Muscle of leg (tissue), 11 donors: ENCODE data around the gene HSD17B11. TPM values are rescaled to one million over a fixed set of nuclear protein-coding genes. Genes with fewer than 3 reads are reported as not detected.
"Not testable (repeated sequence)": the region's sequence is repeated elsewhere in the genome, so short reads cannot be mapped to it uniquely, and the experiment has no call there.

Experiments
- DNase-seq: peaks from one replicate; pipeline ENCODE4 v3.0.0; 2013
- H3K27ac ChIP-seq: one replicate; pipeline ENCODE4 v1.5.1; 2013; ENCODE audit warnings: mild to moderate bottlenecking, low read length, control low read depth
- H3K27me3 ChIP-seq: one replicate; pipeline ENCODE4 v1.6.1; 2013; ENCODE audit warnings: low read length; ENCODE audit not compliant: control insufficient read depth, insufficient read depth
- H3K36me3 ChIP-seq: one replicate; pipeline ENCODE4 v1.6.1; 2013; ENCODE audit warnings: low read length; ENCODE audit not compliant: control insufficient read depth, insufficient read depth
- H3K4me1 ChIP-seq: one replicate; pipeline ENCODE4 v1.6.1; 2013; ENCODE audit warnings: low read length; ENCODE audit not compliant: control insufficient read depth, insufficient read depth
- H3K4me3 ChIP-seq: one replicate; pipeline ENCODE4 v1.5.1; 2013; ENCODE audit warnings: low read length, control low read depth
- H3K9me3 ChIP-seq: replicated peaks from 2 replicates; pipeline ENCODE4 v1.6.1; 2013; ENCODE audit warnings: low read depth, low read length; ENCODE audit not compliant: control insufficient read depth
- WGBS: methylation state at CpG from one replicate; pipeline ENCODE4 v1.1.5; 2013; ENCODE audit warnings: missing lambda C conversion rate; ENCODE audit not compliant: insufficient coverage; 5-methylcytosine and 5-hydroxymethylcytosine counted together
- polyA plus RNA-seq, 8 donors: library from polyadenylated mRNA; unstranded; fragments of 120-200 nt; gene quantifications; one replicate each; pipeline versions ENCODE4 v1.2.1 to v1.2.3, GENCODE V29; 2013; ENCODE audit warnings: inconsistent platforms in 1 of 8, low replicate concordance in 1 of 8; ENCODE audit not compliant: insufficient read length in 8 of 8, insufficient read depth in 1 of 8
- total RNA-seq: library from RNA; stranded (reverse); fragments of 120-200 nt; gene quantifications from one replicate; pipeline ENCODE4 v1.2.4, GENCODE V29; 2013

Gene HSD17B11
- total and polyA plus RNA-seq, 9 donors: 16.9 to 37.8 (median 20.7) TPM

- peak overlapping the region; percentile 88 for H3K27ac ChIP-seq
- H3K27me3 ChIP-seq: no peaks in the 10 kb centered on the region
These were observed 467 bp downstream of the HSD17B11 start for GRCh38 chr4:87390551-87390890.

GRCh38 chr4:87390055-87390454 lies 933 bp downstream of the HSD17B11 start:
- not testable (repeated sequence) for H3K27me3 ChIP-seq, H3K4me1 ChIP-seq, DNase-seq, H3K36me3 ChIP-seq
- peaks cover 13% of the 10 kb centered on the region for H3K9me3 ChIP-seq
- peak overlapping the region; percentile 85 for H3K4me3 ChIP-seq
- WGBS: no CpG with 5 or more reads among the region's 20 CpGs
- peak overlapping the region; percentile 88 for H3K27ac ChIP-seq

More at GRCh38 chr4:87390551-87390890, 467 bp downstream of the HSD17B11 start:
- Histone ChIP-seq H3K4me3 (peak overlapping the region; percentile 85), H3K4me1 (no peaks in the 10 kb centered on the region), H3K36me3 (no peaks in the 10 kb centered on the region), H3K9me3 (peaks cover 13% of the 10 kb centered on the region)
- DNase-seq: no peak

GRCh38 chr4:87388901-87389300 lies 2.1 kb downstream of the HSD17B11 start:
- no CpG with 5 or more reads among the region's 3 CpGs for WGBS
- peaks cover 13% of the 10 kb centered on the region for H3K9me3 ChIP-seq
- no peak for DNase-seq
- no peaks in the 10 kb centered on the region for H3K4me1 ChIP-seq
- no peaks in the 10 kb centered on the region for H3K36me3 ChIP-seq
- no peak overlapping the region for H3K4me3 ChIP-seq
- no peaks in the 10 kb centered on the region for H3K27me3 ChIP-seq
- H3K27ac ChIP-seq: no peak overlapping the region

- 86% methylated on average over 1 of the region's 3 CpGs for WGBS
- Histone ChIP-seq H3K4me3 (no peak overlapping the region), H3K4me1 (no peaks in the 10 kb centered on the region), H3K27ac (no peak overlapping the region), H3K9me3 (peaks cover 13% of the 10 kb centered on the region), H3K27me3 (no peaks in the 10 kb centered on the region), H3K36me3 (no peaks in the 10 kb centered on the region)
- DNase-seq: no peak
These were observed 3.8 kb downstream of the HSD17B11 start for GRCh38 chr4:87387237-87387636.

GRCh38 chr4:87384466-87385132 lies 6.4 kb downstream of the HSD17B11 start:
- WGBS: no CpG with 5 or more reads among the region's 9 CpGs
- not testable (repeated sequence) for H3K27me3 ChIP-seq, H3K36me3 ChIP-seq, H3K4me1 ChIP-seq, DNase-seq, H3K27ac ChIP-seq, H3K4me3 ChIP-seq
- H3K9me3 ChIP-seq: peaks cover 13% of the 10 kb centered on the region

DNA sequence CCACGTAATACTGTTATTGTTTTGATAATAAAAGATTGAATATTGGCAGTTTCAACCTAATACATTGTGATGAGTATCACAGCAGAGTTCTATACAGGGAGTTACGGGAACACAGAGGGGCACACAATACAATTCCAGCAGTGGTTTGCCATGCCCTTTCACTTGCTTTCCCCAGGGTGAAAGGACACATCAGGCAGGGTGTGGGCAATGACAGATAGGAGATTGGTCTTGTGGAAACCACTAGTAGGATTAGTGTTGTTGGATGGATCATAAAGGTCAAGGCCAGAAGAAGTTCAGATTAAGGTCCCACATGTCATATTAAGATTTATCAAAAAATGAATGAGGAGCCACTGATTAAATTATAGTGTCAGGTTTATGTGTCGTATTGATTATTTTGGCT lies 8.1 kb downstream of the HSD17B11 start:
- WGBS: 77% methylated on average over 2 of the region's 3 CpGs
- H3K36me3 ChIP-seq: peaks cover 7% of the 10 kb centered on the region

DNA sequence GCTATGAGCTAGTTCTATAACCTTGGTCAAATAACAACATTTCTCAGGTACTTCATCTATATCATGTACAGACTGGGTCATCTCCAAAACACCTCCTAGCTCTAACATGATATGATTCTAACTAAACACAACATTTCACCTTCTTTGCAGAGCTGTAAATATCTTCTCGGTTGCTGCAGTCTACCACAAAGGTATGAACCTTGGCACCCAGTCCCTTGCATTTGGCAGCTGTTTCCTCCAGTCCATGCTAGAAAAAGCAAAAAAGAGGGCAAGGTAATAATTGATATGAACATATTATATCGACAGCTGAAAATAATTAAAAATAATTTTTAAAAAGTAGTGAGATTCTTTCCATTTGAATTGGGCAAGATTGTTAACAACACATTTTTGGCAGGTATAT lies 8.9 kb downstream of the HSD17B11 start:
- H3K27me3 ChIP-seq: no peaks in the 10 kb centered on the region
- no peak overlapping the region for H3K4me3 ChIP-seq
- no CpG with 5 or more reads among the region's 2 CpGs for WGBS
- no peaks in the 10 kb centered on the region for H3K4me1 ChIP-seq
- H3K36me3 ChIP-seq: peaks cover 7% of the 10 kb centered on the region
- no peak for DNase-seq
- H3K9me3 ChIP-seq: peaks cover 4% of the 10 kb centered on the region
- H3K27ac ChIP-seq: no peak overlapping the region

More for the DNA sequence above, 8.1 kb downstream of the HSD17B11 start:
- H3K9me3 ChIP-seq: peaks cover 9% of the 10 kb centered on the region
- no peaks in the 10 kb centered on the region for H3K4me1 ChIP-seq
- no peak for DNase-seq
- H3K27ac ChIP-seq: no peak overlapping the region
- no peak overlapping the region for H3K4me3 ChIP-seq
- no peaks in the 10 kb centered on the region for H3K27me3 ChIP-seq

GRCh38 chr4:87377816-87378215 lies 13.2 kb downstream of the HSD17B11 start:
- Histone ChIP-seq H3K4me1 (no peaks in the 10 kb centered on the region), H3K36me3 (peaks cover 12% of the 10 kb centered on the region), H3K9me3 (no peaks in the 10 kb centered on the region), H3K27ac (no peak overlapping the region), H3K4me3 (no peak overlapping the region), H3K27me3 (no peaks in the 10 kb centered on the region)
- WGBS: no CpG with 5 or more reads among the region's 2 CpGs
- DNase-seq: no peak

DNA sequence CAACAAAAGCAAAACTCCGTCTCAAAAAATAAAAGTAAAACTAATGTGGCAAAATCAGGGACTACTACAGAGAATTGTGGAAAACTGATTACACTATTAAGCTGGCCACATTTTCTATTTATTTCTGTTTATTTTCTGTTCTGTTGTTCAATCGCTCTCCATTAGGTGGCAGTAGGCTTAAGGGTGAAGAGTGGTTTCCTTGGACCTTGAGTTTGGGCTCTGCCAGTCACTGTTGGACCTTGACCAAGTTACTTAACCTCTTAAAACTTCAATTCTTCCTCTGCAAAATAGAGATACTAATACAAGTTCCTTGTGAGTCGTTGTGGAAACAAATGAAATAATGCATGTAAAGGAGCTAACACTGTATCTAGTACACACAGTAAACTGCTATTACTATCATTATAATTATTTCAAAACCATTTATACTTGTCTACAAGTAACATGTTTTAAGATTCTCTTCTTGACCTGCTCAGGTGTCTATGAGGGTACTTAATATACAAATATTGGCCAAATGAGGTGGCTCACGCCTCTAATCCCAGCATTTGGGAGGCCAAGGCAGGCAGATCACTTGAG lies 15.2 kb downstream of the HSD17B11 start:
- peaks cover 8% of the 10 kb centered on the region for H3K36me3 ChIP-seq
- no peaks in the 10 kb centered on the region for H3K4me1 ChIP-seq
- H3K4me3 ChIP-seq: no peak overlapping the region
- WGBS: no CpG with 5 or more reads among the region's 4 CpGs
- no peak overlapping the region for H3K27ac ChIP-seq
- no peaks in the 10 kb centered on the region for H3K27me3 ChIP-seq
- DNase-seq: peak; percentile 69
- no peaks in the 10 kb centered on the region for H3K9me3 ChIP-seq

DNA sequence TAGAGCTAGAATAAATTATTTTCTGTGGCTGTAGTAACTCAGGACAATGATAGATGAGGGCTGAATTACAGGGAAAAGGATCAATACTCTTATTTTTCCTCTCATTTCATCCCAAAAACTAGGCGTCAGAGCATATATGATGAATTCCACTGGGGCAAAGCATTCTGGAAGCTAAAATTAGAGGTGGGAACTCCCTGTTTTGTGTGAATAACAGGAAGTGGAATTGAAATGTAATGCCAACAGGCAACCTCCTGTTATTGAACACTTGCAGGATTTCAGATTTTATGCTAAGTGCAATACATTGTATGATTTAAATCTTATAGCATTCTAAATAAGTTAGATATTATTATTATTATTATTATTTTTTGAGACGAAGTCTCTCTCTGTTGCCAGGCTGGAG lies 20.9 kb downstream of the HSD17B11 start:
- Histone ChIP-seq H3K9me3 (no peaks in the 10 kb centered on the region), H3K27ac (no peak overlapping the region), H3K36me3 (peaks cover 15% of the 10 kb centered on the region), H3K27me3 (no peaks in the 10 kb centered on the region), H3K4me3 (no peak overlapping the region), H3K4me1 (no peaks in the 10 kb centered on the region)
- DNase-seq: peak; percentile 21
- no CpG with 5 or more reads among the region's 2 CpGs for WGBS
